Activated CD4-positive, alpha-beta T cell treated with anti-CD3 and anti-CD28 coated beads for 24 hours (primary cell): ENCODE measurements around the gene DUXA.
A peak's percentile ranks its signal among the peaks of the same experiment; 100 is the strongest.
"Not testable (repeated sequence)": the region's sequence is repeated elsewhere in the genome, so short reads cannot be mapped to it uniquely, and the experiment has no call there.

Experiments
- DNase-seq, 2 donors: peaks; one replicate each; pipeline ENCODE4 v3.0.0-alpha.2; 2020; ENCODE audit warnings: low read depth in 2 of 2

Gene DUXA

DNA sequence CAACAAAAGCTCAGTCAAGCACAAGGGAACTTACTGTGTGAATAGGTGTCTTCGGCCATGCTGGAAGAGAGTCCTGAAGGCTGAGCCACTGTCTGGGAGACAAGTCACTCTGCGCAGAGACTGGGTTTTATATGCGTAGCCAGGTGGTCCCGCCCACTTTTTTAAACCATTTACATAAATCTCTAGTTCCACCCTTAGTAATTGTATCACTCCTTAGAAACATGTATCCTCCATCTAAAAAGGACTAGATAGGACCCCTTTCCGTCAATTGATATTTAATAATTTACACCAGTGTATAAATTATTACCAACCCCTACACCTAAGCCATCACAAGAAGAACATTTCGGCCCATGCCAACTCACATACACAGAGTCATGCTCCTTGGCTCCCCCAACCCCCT is at the start of gene DUXA:
DUXA (minus strand) TSS at position 101 of the 400 bp plus-strand sequence; CDS start at position 59, 42 bp downstream.
- no peak for DNase-seq

DNA sequence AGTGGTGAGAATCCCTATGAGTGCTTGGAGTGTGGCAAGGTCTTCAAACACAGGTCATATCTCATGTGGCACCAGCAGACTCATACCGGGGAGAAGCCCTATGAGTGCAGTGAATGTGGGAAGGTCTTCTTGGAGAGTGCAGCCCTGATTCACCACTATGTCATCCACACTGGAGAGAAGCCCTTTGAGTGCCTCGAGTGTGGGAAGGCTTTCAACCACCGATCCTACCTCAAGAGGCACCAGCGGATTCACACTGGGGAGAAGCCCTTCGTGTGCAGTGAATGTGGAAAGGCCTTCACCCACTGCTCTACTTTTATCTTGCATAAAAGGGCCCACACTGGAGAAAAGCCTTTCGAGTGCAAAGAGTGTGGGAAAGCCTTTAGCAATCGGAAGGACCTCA is 44.8 kb upstream of the DUXA start:
- no peak for DNase-seq

DNA sequence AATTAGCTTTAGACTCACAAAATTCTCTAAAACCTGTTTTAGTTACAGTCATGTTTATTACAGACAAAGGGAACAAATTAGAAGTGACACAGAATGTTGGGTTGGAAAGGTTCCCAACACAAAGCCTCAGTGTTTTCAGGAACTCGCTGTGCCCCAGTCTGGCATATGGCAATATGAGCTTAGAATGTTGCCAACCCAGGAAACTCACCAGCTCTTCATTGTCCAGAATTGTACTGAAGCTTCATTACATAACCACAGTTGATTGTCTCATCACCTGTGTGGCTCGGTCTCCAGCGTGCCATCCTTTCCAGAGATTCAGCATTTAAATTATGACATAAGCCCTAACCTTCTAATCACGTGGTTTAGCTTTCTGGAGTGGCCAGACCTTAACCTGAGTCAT is 43.1 kb upstream of the DUXA start:
- no peak for DNase-seq

DNA sequence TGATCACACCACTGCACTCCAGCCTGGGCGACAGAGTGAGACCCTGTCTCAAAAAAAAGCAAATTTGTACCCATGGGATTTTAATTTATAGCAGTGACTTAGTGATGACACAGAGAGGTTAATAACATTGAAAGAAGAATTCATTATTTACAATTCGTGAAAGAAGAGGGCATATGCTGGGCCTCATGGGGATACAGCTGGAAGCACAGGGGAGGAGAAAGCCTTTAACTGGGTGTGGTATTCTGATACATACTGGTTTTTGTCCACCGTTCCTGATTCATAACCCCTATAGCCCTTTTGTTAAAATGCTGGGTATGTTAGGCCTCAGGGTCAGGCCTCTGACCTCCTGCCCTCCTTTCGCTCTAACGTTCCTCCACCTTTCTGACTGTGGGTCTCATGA is 34.9 kb upstream of the DUXA start:
- no peak for DNase-seq

- not testable (repeated sequence) for DNase-seq
These were observed 30.6 kb upstream of the DUXA start for GRCh38 chr19:57197874-57198273.

GRCh38 chr19:57192993-57193392 is 25.7 kb upstream of the DUXA start:
- DNase-seq, result no peak

DNA sequence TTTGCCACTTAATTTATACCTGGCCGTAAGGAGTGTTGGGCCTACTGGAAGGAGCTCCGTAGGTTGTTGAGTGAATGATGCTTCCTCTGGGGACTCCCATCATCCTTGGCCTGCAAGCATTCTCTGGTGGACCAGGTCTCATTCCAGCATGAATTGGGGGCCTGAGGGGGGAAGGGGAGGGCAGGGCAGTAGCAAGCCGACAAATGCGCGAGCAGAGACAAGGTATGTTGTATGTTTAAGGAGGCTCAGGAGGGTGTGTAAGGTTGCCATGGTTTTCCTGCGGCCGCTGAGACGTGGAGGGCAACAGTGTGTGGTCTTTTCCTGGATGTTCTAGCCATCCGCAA is 24.8 kb upstream of the DUXA start:
- DNase-seq, result no peak

- DNase-seq, result peak; percentile 82 to 84
These were observed 24.1 kb upstream of the DUXA start, which contains the start of gene ZNF264 for GRCh38 chr19:57191141-57192076. TSS of gene ZNF264 (plus strand) at chr19:57191500. CDS start at chr19:57191914, 414 bp downstream.

DNA sequence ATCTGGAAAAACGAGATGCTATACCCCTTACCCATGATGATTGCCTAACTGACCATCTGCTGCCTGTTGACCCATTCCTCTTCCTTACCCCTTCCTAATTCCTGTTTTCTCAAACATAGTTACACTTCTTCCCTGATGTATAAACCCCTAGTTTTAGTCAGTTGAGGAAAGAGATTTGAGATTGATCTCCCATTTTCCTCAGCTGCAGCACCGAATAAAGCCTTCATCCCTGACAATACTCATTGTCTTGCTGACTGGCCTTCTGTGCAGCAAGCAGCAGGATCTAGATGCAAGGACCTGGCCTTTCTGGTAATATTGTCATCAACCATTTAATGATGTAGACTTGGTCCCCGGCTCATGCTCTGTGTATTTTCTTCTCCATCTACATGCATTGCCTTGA is 23.0 kb upstream of the DUXA start:
- DNase-seq, result no peak

- DNase-seq, result no peak
These were observed 4.3 kb upstream of the DUXA start for GRCh38 chr19:57171551-57172081.

DNA sequence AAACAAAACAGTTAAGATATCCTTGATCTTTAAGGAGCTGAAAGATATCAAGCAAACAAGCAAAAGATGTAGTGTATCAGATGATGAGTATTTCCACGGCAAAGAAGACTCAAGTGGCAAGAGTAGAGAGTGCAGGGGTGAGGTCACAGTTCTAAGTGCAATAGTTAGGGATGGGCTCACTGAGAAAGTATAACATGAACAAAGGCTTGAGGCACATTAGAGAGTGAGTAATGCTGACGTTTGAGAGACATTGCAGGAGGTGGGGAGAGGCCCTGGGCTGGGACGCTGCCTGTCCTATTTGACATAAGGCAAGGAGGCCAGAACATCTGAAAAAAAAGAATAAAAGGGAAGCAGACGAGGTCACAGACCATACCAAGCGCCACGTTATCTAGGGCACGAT is 1.4 kb downstream of the DUXA start:
- no peak for DNase-seq

DNA sequence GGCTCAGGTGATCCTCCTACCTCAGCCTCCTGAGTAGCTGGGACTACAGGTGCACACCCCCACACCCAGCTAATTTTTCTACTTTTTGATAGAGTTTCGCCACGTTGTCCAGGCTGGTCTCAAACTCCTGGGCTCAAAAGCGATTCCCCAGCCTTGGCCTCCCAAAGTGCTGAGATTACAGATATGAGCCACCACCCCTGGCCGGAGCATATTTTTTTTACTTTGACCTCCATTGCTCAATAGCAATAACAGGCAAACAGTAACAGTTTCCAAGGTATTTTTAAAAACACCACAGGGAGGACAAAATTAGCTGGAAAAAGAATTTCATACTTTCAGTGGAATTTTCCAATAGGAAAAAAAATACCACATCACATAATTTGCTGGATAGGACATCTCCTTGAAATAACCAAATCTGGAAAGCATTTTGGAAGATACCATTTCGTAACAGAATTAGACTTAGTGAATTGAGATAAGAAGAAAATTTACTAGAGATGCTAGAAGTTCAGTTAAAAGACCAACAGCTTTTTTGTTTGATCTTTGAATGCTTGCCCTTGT is 5.2 kb downstream of the DUXA start:
- no peak for DNase-seq

- no peak for DNase-seq
These were observed 14.4 kb downstream of the DUXA start for GRCh38 chr19:57152921-57153320.

DNA sequence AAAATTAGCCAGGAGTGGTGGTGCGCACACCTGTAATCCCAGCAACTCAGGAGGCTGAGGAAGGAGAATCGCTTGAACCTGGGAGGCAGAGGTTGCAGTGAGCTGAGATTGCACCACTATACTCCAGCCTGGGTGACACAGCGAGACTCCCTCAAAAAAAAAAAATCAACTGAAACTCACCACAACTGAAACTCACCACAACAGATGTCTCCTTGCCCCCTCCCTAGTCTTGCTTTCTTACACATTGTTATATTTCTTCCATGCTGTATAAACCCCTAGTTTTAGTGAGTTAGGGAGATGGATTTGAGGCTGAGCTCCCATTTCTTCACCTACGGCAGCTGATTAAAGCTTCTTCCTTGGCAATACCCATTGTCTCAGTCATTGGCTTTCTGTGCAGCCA is 25.6 kb downstream of the DUXA start:
- no peak for DNase-seq

DNA sequence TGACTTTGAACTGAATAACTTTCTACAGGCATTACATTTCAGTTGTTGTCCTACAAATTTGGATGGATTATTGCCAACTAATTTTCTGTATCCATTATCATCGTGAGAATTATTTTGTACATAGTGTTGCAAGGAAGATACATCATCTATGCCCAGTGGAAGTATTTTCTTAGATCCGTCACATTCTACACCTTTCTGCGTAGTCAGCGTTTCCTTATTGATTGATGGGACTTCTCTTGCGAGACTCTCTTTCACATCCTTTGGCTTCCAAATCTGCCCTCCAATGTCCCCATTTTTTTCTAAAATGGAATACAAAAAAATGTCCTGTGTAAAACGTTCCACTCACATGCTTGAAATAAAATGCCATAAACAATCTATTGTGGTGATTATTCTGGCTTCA is 31.5 kb downstream of the DUXA start:
- no peak for DNase-seq

DNA sequence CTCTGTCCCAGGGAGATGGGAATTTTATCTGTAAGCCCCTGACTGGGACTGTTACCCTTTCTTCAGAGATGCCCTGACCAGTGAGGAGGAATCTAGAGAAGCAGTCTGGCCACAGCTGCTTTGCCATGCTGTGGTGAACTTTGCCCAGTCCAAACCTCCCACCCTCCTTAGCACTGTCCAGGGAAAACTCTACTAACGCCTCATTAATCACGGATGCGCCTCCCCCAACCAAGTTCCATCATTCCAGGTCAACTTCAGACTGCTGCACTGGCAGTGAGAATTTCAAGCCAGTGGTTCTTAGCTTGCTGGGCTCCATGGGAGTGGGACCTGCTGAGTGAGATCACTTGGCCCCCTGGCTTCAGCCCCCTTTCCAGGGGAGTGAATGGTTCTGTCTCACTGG is 39.9 kb downstream of the DUXA start:
- not testable (repeated sequence) for DNase-seq

DNA sequence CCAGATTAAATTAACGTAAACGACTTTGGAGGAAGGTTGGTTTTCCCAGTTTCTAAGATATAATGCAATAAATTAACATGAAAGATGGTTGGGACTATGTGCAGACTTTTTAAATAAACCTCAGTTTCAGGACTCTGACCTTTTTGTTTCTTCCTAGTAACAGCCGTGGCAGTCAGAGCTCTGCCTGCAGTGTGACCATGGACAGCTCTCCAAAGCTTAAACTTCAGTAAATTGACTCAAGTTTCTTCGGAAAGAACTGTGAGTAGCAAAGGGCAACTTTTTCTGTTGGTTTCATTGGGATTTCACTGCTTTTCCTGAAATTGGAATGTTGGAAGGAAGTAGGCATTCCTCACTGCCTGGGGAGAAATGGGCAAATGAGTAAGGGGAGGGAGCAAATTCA is 43.4 kb downstream of the DUXA start:
- DNase-seq, result no peak

GRCh38 chr19:57118848-57119247 is 48.4 kb downstream of the DUXA start:
- DNase-seq, result no peak

DNA sequence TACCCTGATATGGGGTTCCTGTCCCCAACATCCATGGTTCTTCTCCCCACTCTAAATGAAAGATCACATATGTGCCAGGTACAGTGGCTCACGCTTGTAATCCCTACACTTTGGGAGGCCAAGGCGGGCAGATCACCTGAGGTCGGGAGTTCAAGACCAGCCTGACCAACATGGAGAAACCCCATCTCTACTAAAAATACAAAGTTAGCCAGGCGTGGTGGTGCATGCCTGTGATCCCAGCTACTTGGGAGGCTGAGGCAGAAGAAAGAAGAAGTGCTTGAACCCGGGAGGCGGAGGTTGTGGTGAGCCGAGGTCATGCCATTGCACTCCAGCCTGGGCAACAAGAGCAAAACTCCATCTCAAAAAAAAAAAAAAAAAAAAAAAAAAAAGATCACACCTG is 53.8 kb downstream of the DUXA start:
- not testable (repeated sequence) for DNase-seq

- no peak for DNase-seq
These were observed 56.0 kb downstream of the DUXA start for GRCh38 chr19:57111329-57111644.

DNA sequence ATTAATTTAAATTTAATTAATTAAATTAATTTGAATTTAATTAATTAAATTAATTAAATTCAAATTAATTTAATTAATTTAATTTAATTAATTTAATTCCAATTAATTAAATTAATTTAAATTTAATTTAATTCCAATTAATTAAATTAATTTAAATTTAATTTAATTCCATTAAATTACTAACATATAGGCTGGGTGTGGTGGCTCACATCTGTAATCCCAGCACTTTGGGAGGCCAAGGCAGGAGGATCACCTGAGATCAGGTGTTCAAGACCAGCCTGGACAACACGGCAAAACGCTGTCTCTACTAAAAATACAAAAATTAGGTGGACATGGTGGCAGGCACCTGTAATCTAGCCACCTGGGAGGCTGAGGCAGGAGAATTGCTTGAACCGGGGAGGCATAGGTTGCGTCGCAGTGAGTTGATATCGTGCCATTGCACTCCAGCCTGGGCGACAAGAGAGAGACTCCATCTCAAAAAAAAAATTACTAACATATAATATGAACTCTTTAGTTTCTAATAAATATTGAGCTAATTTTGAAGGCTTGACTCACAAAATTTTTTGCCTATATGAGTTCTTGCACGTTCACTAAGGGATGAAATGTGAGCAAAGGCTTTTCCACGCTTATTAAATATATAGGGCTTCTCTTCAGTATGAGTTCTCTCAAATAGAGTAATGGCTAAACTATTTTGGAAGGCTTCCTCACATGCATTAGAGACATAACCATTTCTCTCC is 56.5 kb downstream of the DUXA start:
- no peak for DNase-seq

DNA sequence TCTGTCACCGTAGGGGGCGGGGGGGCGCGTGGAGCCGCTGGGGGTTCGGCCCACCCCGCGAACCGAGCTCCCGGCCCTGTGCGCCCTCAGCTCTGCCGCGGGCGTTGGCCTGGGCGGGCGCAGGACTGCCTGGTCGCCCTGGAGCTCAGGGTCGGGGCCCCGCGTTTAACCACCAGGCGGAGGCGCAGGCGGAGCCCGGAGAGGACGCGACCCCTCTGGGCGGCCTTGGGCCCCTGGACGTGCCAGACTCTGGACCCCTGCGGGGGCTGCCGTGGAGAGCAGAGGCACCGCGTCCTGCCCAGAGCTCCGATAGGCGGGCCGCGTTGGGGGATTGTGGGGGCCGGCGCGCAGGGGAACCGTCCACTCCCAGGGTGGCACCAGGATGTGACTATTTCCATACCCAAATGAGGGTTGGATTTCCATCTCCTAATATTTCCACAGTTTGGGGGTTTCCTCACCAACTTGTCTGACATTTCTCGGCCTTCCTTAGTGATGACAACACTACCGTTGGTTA is 60.5 kb downstream of the DUXA start:
- DNase-seq, result no peak
